ENCODE measurements around the gene SLC44A5. TPM values are rescaled to one million over a fixed set of nuclear protein-coding genes. Genes with fewer than 3 reads are reported as not detected.

The SLC44A5 gene
- total RNA-seq, 1 donor from 2014 or later, result not detected

GRCh38 chr1:75539230-75540116 is 71.4 kb downstream of the SLC44A5 start:
- no peaks in the 10 kb centered on the region for H3K4me1 Mint-ChIP-seq (ENCODE audit: low read depth)
- H3K27ac Mint-ChIP-seq, result no peak overlapping the region
- H3K4me3 Mint-ChIP-seq (ENCODE audit: low read depth), result no peak overlapping the region
- H3K27me3 Mint-ChIP-seq (ENCODE audit: low read depth), result no peaks in the 10 kb centered on the region
- DNase-seq (ENCODE audit: low spot score), result no peak
- H3K9me3 Mint-ChIP-seq, result no peaks in the 10 kb centered on the region
- intact Hi-C loops (cut with micrococcal nuclease), result no loop called here
- no peaks in the 10 kb centered on the region for H3K36me3 Mint-ChIP-seq (ENCODE audit: low read depth)

GRCh38 chr1:75533085-75533484 is 77.8 kb downstream of the SLC44A5 start:
- intact Hi-C loops (cut with micrococcal nuclease), result no loop called here
- no peaks in the 10 kb centered on the region for H3K4me1 Mint-ChIP-seq (ENCODE audit: low read depth)
- no peak for DNase-seq (ENCODE audit: low spot score)

GRCh38 chr1:75531570-75531969 is 79.3 kb downstream of the SLC44A5 start:
- H3K4me3 Mint-ChIP-seq (ENCODE audit: low read depth), result no peak overlapping the region
- no peaks in the 10 kb centered on the region for H3K27me3 Mint-ChIP-seq (ENCODE audit: low read depth)
- H3K27ac Mint-ChIP-seq, result no peak overlapping the region
- intact Hi-C loops (cut with micrococcal nuclease), result no loop called here
- no peaks in the 10 kb centered on the region for H3K9me3 Mint-ChIP-seq
- DNase-seq (ENCODE audit: low spot score), result no peak
- no peaks in the 10 kb centered on the region for H3K4me1 Mint-ChIP-seq (ENCODE audit: low read depth)
- no peaks in the 10 kb centered on the region for H3K36me3 Mint-ChIP-seq (ENCODE audit: low read depth)

More at GRCh38 chr1:75533085-75533484, 77.8 kb downstream of the SLC44A5 start:
- Mint-ChIP-seq H3K27me3 (ENCODE audit: low read depth) (no peaks in the 10 kb centered on the region), H3K36me3 (ENCODE audit: low read depth) (no peaks in the 10 kb centered on the region), H3K27ac (no peak overlapping the region), H3K9me3 (no peaks in the 10 kb centered on the region), H3K4me3 (ENCODE audit: low read depth) (no peak overlapping the region)

GRCh38 chr1:75529488-75529887 is 81.4 kb downstream of the SLC44A5 start:
- no peak for DNase-seq (ENCODE audit: low spot score)
- Mint-ChIP-seq H3K36me3 (ENCODE audit: low read depth) (no peaks in the 10 kb centered on the region), H3K9me3 (no peaks in the 10 kb centered on the region), H3K27ac (no peak overlapping the region), H3K4me1 (ENCODE audit: low read depth) (no peaks in the 10 kb centered on the region), H3K4me3 (ENCODE audit: low read depth) (no peak overlapping the region), H3K27me3 (ENCODE audit: low read depth) (no peaks in the 10 kb centered on the region)
- intact Hi-C loops (cut with micrococcal nuclease), result no loop called here

GRCh38 chr1:75528001-75528400 is 82.9 kb downstream of the SLC44A5 start:
- intact Hi-C loops (cut with micrococcal nuclease), result no loop called here
- no peaks in the 10 kb centered on the region for H3K4me1 Mint-ChIP-seq (ENCODE audit: low read depth)
- no peaks in the 10 kb centered on the region for H3K36me3 Mint-ChIP-seq (ENCODE audit: low read depth)
- H3K27me3 Mint-ChIP-seq (ENCODE audit: low read depth), result no peaks in the 10 kb centered on the region
- no peak overlapping the region for H3K27ac Mint-ChIP-seq
- DNase-seq (ENCODE audit: low spot score), result no peak
- H3K9me3 Mint-ChIP-seq, result no peaks in the 10 kb centered on the region
- no peak overlapping the region for H3K4me3 Mint-ChIP-seq (ENCODE audit: low read depth)

GRCh38 chr1:75522389-75522788 is 88.5 kb downstream of the SLC44A5 start:
- H3K4me1 Mint-ChIP-seq (ENCODE audit: low read depth), result no peaks in the 10 kb centered on the region
- no peak overlapping the region for H3K4me3 Mint-ChIP-seq (ENCODE audit: low read depth)
- H3K36me3 Mint-ChIP-seq (ENCODE audit: low read depth), result no peaks in the 10 kb centered on the region
- H3K9me3 Mint-ChIP-seq, result no peaks in the 10 kb centered on the region
- no peak for DNase-seq (ENCODE audit: low spot score)
- H3K27ac Mint-ChIP-seq, result no peak overlapping the region
- no peaks in the 10 kb centered on the region for H3K27me3 Mint-ChIP-seq (ENCODE audit: low read depth)
- intact Hi-C loops (cut with micrococcal nuclease), result no loop called here

- Mint-ChIP-seq H3K4me3 (ENCODE audit: low read depth) (no peak overlapping the region), H3K36me3 (ENCODE audit: low read depth) (no peaks in the 10 kb centered on the region), H3K27me3 (ENCODE audit: low read depth) (no peaks in the 10 kb centered on the region), H3K9me3 (no peaks in the 10 kb centered on the region), H3K27ac (no peak overlapping the region), H3K4me1 (ENCODE audit: low read depth) (no peaks in the 10 kb centered on the region)
- intact Hi-C loops (cut with micrococcal nuclease), result no loop called here
- no peak for DNase-seq (ENCODE audit: low spot score)
Measured at GRCh38 chr1:75521658-75522057, 89.3 kb downstream of the SLC44A5 start.

- Mint-ChIP-seq H3K27ac (no peak overlapping the region), H3K27me3 (ENCODE audit: low read depth) (no peaks in the 10 kb centered on the region), H3K36me3 (ENCODE audit: low read depth) (no peaks in the 10 kb centered on the region), H3K4me1 (ENCODE audit: low read depth) (no peaks in the 10 kb centered on the region), H3K4me3 (ENCODE audit: low read depth) (no peak overlapping the region), H3K9me3 (no peaks in the 10 kb centered on the region)
- intact Hi-C loops (cut with micrococcal nuclease), result no loop called here
- no peak for DNase-seq (ENCODE audit: low spot score)
Measured at GRCh38 chr1:75520862-75521475, 89.9 kb downstream of the SLC44A5 start.

- Mint-ChIP-seq H3K27ac (no peak overlapping the region), H3K4me1 (ENCODE audit: low read depth) (no peaks in the 10 kb centered on the region), H3K4me3 (ENCODE audit: low read depth) (no peak overlapping the region), H3K9me3 (no peaks in the 10 kb centered on the region), H3K27me3 (ENCODE audit: low read depth) (no peaks in the 10 kb centered on the region), H3K36me3 (ENCODE audit: low read depth) (no peaks in the 10 kb centered on the region)
- intact Hi-C loops (cut with micrococcal nuclease), result no loop called here
- DNase-seq (ENCODE audit: low spot score), result no peak
Measured at GRCh38 chr1:75519651-75520427, 91.1 kb downstream of the SLC44A5 start.

- H3K27me3 Mint-ChIP-seq (ENCODE audit: low read depth), result no peaks in the 10 kb centered on the region
- DNase-seq (ENCODE audit: low spot score), result no peak
- no peak overlapping the region for H3K27ac Mint-ChIP-seq
- H3K4me1 Mint-ChIP-seq (ENCODE audit: low read depth), result no peaks in the 10 kb centered on the region
- no peaks in the 10 kb centered on the region for H3K36me3 Mint-ChIP-seq (ENCODE audit: low read depth)
- H3K4me3 Mint-ChIP-seq (ENCODE audit: low read depth), result no peak overlapping the region
- intact Hi-C loops (cut with micrococcal nuclease), result no loop called here
- no peaks in the 10 kb centered on the region for H3K9me3 Mint-ChIP-seq
Measured at GRCh38 chr1:75518686-75519085, 92.2 kb downstream of the SLC44A5 start.

GRCh38 chr1:75514270-75514669 is 96.6 kb downstream of the SLC44A5 start:
- Mint-ChIP-seq H3K27me3 (ENCODE audit: low read depth) (no peaks in the 10 kb centered on the region), H3K9me3 (no peaks in the 10 kb centered on the region), H3K36me3 (ENCODE audit: low read depth) (no peaks in the 10 kb centered on the region), H3K27ac (no peak overlapping the region), H3K4me1 (ENCODE audit: low read depth) (no peaks in the 10 kb centered on the region), H3K4me3 (ENCODE audit: low read depth) (no peak overlapping the region)
- no peak for DNase-seq (ENCODE audit: low spot score)
- intact Hi-C loops (cut with micrococcal nuclease), result no loop called here

- no peak for DNase-seq (ENCODE audit: low spot score)
- H3K4me1 Mint-ChIP-seq (ENCODE audit: low read depth), result no peaks in the 10 kb centered on the region
- H3K36me3 Mint-ChIP-seq (ENCODE audit: low read depth), result no peaks in the 10 kb centered on the region
- intact Hi-C loops (cut with micrococcal nuclease), result no loop called here
- H3K4me3 Mint-ChIP-seq (ENCODE audit: low read depth), result no peak overlapping the region
- H3K27me3 Mint-ChIP-seq (ENCODE audit: low read depth), result no peaks in the 10 kb centered on the region
- no peak overlapping the region for H3K27ac Mint-ChIP-seq
- H3K9me3 Mint-ChIP-seq, result no peaks in the 10 kb centered on the region
Measured at GRCh38 chr1:75506976-75507375, 103.9 kb downstream of the SLC44A5 start.

Data from activated T-helper 2 cell treated with anti-CD3 and anti-CD28 coated beads, Interferon-gamma antibody, Interleukin-2, Interleukin-4, amounts not matched to agents 10 μg/mL and 5 μg/mL and 100 μg/mL, durations not matched to agents 14 hours and 24 hours and 36 hours (primary cell).